ENCODE measurements around the gene CNTNAP2. TPM values are rescaled to one million over a fixed set of nuclear protein-coding genes. Genes with fewer than 3 reads are reported as not detected.

Gene CNTNAP2
- total and polyA plus RNA-seq, 9 donors, result 0.24 to 7.0 (median 1.5) TPM

- no peak overlapping the region for H3K4me3 ChIP-seq
- H3K27ac ChIP-seq, result no peak overlapping the region
- TF ChIP-seq POLR2A (IDR thresholded peaks at IDR 0.05) (no peak), EP300 (IDR thresholded peaks at IDR 0.05) (no peak), CTCF (IDR thresholded peaks at IDR 0.05) (no peak)
- H3K4me1 ChIP-seq (ENCODE audit: insufficient read depth), result no peaks in the 10 kb centered on the region
- H3K9me3 ChIP-seq, result no peaks in the 10 kb centered on the region
- H3K27me3 ChIP-seq, result no peaks in the 10 kb centered on the region
- no peaks in the 10 kb centered on the region for H3K36me3 ChIP-seq
- intact Hi-C loops (cut with DNase I), result no loop called here
- no peak for DNase-seq
- WGBS, 3 donors, result 94 to 100% (median 98%) methylated on average over 1 of the region's 1 CpG
Measured at GRCh38 chr7:147861058-147861716, 1744.6 kb downstream of the CNTNAP2 start.

GRCh38 chr7:147861945-147862344 is 1745.3 kb downstream of the CNTNAP2 start:
- Histone ChIP-seq H3K27ac (no peak overlapping the region), H3K27me3 (no peaks in the 10 kb centered on the region), H3K4me1 (ENCODE audit: insufficient read depth) (no peaks in the 10 kb centered on the region), H3K9me3 (no peaks in the 10 kb centered on the region), H3K36me3 (no peaks in the 10 kb centered on the region), H3K4me3 (no peak overlapping the region)
- TF ChIP-seq POLR2A (IDR thresholded peaks at IDR 0.05), result no peak
- no peak for TF ChIP-seq CTCF (IDR thresholded peaks at IDR 0.05)
- no peak for TF ChIP-seq EP300 (IDR thresholded peaks at IDR 0.05)
- WGBS, 3 donors, result 82 to 83% (median 82%) methylated on average over 6 of the region's 6 CpGs
- intact Hi-C loops (cut with DNase I), result no loop called here
- no peak for DNase-seq

GRCh38 chr7:147869456-147869855 is 1752.9 kb downstream of the CNTNAP2 start:
- Histone ChIP-seq H3K27me3 (no peaks in the 10 kb centered on the region), H3K4me1 (ENCODE audit: insufficient read depth) (no peaks in the 10 kb centered on the region), H3K9me3 (no peaks in the 10 kb centered on the region), H3K36me3 (no peaks in the 10 kb centered on the region), H3K27ac (no peak overlapping the region), H3K4me3 (no peak overlapping the region)
- WGBS, 3 donors, result 59 to 76% (median 60%) methylated on average over 2 of the region's 2 CpGs
- intact Hi-C loops (cut with DNase I), result no loop called here
- no peak for DNase-seq
- no peak for TF ChIP-seq POLR2A (IDR thresholded peaks at IDR 0.05)

GRCh38 chr7:147878912-147879661 is 1762.5 kb downstream of the CNTNAP2 start:
- Histone ChIP-seq H3K27me3 (no peaks in the 10 kb centered on the region), H3K4me3 (no peak overlapping the region), H3K27ac (no peak overlapping the region), H3K36me3 (no peaks in the 10 kb centered on the region), H3K4me1 (ENCODE audit: insufficient read depth) (no peaks in the 10 kb centered on the region), H3K9me3 (no peaks in the 10 kb centered on the region)
- 59 to 62% (median 60%) methylated on average over 9 of the region's 9 CpGs for WGBS, 3 donors
- no peak for TF ChIP-seq CTCF (IDR thresholded peaks at IDR 0.05)
- no peak for TF ChIP-seq EP300 (IDR thresholded peaks at IDR 0.05)
- TF ChIP-seq POLR2A (IDR thresholded peaks at IDR 0.05), result no peak
- intact Hi-C loops (cut with DNase I), result no loop called here
- no peak for DNase-seq

- intact Hi-C loops (cut with DNase I), result no loop called here
- WGBS, 3 donors, result 91 to 93% (median 93%) methylated on average over 5 of the region's 5 CpGs
- TF ChIP-seq POLR2A (IDR thresholded peaks at IDR 0.05), result no peak
- TF ChIP-seq CTCF (IDR thresholded peaks at IDR 0.05), result no peak
- TF ChIP-seq EP300 (IDR thresholded peaks at IDR 0.05), result no peak
- Histone ChIP-seq H3K9me3 (no peaks in the 10 kb centered on the region), H3K4me1 (ENCODE audit: insufficient read depth) (no peaks in the 10 kb centered on the region), H3K36me3 (no peaks in the 10 kb centered on the region), H3K27me3 (no peaks in the 10 kb centered on the region), H3K4me3 (no peak overlapping the region), H3K27ac (no peak overlapping the region)
- DNase-seq, result no peak
Measured at GRCh38 chr7:147885869-147886268, 1769.3 kb downstream of the CNTNAP2 start.
